DOHH2 (cell line): ENCODE measurements around the gene UGT2B7.

Source experiments
- H3F3A ChIP-seq: fragments of 200-600 bp; sonication (generic), shearing (Covaris generic); 2 replicates; pipeline ENCODE4 v1.6.0; 2016; ENCODE audit warnings: antibody characterized with exemption, mild to moderate bottlenecking; ENCODE audit not compliant: control insufficient read depth, insufficient read depth
- H3K27ac ChIP-seq: fragments of 200-600 bp; sonication (generic); 2 replicates; pipeline ENCODE4 v1.5.1; 2014; ENCODE audit warnings: low read depth, mild to moderate bottlenecking, low read length, moderate library complexity
- H3K27me3 ChIP-seq: fragments of 200-600 bp; sonication (generic); 2 replicates; pipeline ENCODE4 v1.6.1; 2014; ENCODE audit warnings: mild to moderate bottlenecking, low read length, mixed read lengths; ENCODE audit not compliant: control insufficient read depth
- H3K36me3 ChIP-seq: fragments of 200-600 bp; sonication (generic); 2 replicates; pipeline ENCODE4 v1.6.1; 2014; ENCODE audit warnings: mild to moderate bottlenecking, low read length, moderate library complexity, mixed read lengths; ENCODE audit not compliant: control insufficient read depth
- H3K4me1 ChIP-seq: fragments of 200-600 bp; sonication (generic); 2 replicates; pipeline ENCODE4 v1.6.1; 2014; ENCODE audit warnings: mild to moderate bottlenecking, low read length, mixed read lengths; ENCODE audit not compliant: control insufficient read depth
- H3K4me2 ChIP-seq: fragments of 200-600 bp; sonication (generic); 2 replicates; pipeline ENCODE4 v1.6.0; 2014; ENCODE audit warnings: mild to moderate bottlenecking, low read length, moderate library complexity
- H3K4me3 ChIP-seq: fragments of 200-600 bp; sonication (generic); 2 replicates; pipeline ENCODE4 v1.5.1; 2014; ENCODE audit warnings: mild to moderate bottlenecking, low read length, mixed read lengths
- H3K79me2 ChIP-seq: fragments of 200-600 bp; sonication (generic); 2 replicates; pipeline ENCODE4 v1.6.1; 2014; ENCODE audit warnings: mild to moderate bottlenecking, low read length, mixed read lengths; ENCODE audit not compliant: control insufficient read depth
- H3K9me2 ChIP-seq: fragments of 200-600 bp; sonication (generic); replicated peaks from 2 replicates; pipeline ENCODE4 v1.6.1; 2014; ENCODE audit warnings: mild to moderate bottlenecking, low read length, mixed read lengths; ENCODE audit not compliant: control insufficient read depth
- H3K9me3 ChIP-seq: fragments of 200-600 bp; sonication (generic); 2 replicates; pipeline ENCODE4 v1.6.1; 2014; ENCODE audit warnings: antibody characterized with exemption, low read length, mixed read lengths; ENCODE audit not compliant: control insufficient read depth, insufficient read depth
- H4K20me1 ChIP-seq: fragments of 200-600 bp; sonication (generic); 2 replicates; pipeline ENCODE4 v1.6.0; 2014; ENCODE audit warnings: low read depth, mild to moderate bottlenecking, antibody characterized with exemption, low read length, moderate library complexity; ENCODE audit not compliant: control insufficient read depth, insufficient read depth
- EZH2phosphoT487 ChIP-seq: fragments of 200-600 bp; sonication (generic); IDR thresholded peaks from 2 replicates; pipeline ENCODE4 v1.6.1; 2017; ENCODE audit warnings: borderline replicate concordance, mild to moderate bottlenecking, antibody characterized with exemption, low read length, moderate library complexity, mixed read lengths
- TF ChIP-seq, protein P1 (sequence below): fragments of 200-600 bp; sonication (generic); IDR thresholded peaks from one replicate; pipeline ENCODE4 v1.5.1; 2014; ENCODE audit warnings: antibody characterized with exemption, mild to moderate bottlenecking, low read depth, low read length; ENCODE audit not compliant: poor library complexity, severe bottlenecking

The UGT2B7 gene

DNA sequence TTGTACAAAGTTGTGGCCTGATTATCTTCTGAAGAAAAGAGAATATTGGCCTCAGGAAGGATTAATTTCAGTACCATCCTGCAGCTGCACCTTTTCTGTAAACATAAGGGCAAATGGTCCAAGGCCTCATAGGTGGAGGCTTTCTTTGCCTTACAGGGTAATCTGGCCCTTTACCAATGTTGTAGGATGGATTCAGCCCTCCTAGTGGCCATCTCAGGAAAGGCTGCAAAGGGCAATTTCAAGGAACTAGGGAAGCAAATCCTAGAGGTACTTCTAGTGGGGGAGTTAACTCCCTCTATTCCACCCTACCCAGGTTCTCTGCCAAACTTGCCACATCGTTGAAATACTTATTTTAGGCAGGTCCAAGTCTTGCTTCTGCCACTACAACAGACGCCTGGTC is 60.6 kb downstream of the UGT2B7 start:
- no peaks in the 10 kb centered on the region for H3K27me3 ChIP-seq
- H4K20me1 ChIP-seq: no peaks in the 10 kb centered on the region
- no peak for TF ChIP-seq EZH2phosphoT487
- TF ChIP-seq, protein P1, sequence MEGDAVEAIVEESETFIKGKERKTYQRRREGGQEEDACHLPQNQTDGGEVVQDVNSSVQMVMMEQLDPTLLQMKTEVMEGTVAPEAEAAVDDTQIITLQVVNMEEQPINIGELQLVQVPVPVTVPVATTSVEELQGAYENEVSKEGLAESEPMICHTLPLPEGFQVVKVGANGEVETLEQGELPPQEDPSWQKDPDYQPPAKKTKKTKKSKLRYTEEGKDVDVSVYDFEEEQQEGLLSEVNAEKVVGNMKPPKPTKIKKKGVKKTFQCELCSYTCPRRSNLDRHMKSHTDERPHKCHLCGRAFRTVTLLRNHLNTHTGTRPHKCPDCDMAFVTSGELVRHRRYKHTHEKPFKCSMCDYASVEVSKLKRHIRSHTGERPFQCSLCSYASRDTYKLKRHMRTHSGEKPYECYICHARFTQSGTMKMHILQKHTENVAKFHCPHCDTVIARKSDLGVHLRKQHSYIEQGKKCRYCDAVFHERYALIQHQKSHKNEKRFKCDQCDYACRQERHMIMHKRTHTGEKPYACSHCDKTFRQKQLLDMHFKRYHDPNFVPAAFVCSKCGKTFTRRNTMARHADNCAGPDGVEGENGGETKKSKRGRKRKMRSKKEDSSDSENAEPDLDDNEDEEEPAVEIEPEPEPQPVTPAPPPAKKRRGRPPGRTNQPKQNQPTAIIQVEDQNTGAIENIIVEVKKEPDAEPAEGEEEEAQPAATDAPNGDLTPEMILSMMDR: no peak
- H3K27ac ChIP-seq: no peak overlapping the region
- H3K4me1 ChIP-seq: no peaks in the 10 kb centered on the region
- H3K36me3 ChIP-seq: no peaks in the 10 kb centered on the region
- H3K9me3 ChIP-seq: no peaks in the 10 kb centered on the region
- no peak overlapping the region for H3K4me3 ChIP-seq
- no peaks in the 10 kb centered on the region for H3K79me2 ChIP-seq
- no peak overlapping the region for H3K4me2 ChIP-seq
- no peaks in the 10 kb centered on the region for H3K9me2 ChIP-seq
- H3F3A ChIP-seq: no peaks in the 10 kb centered on the region
